ENCODE results near the gene ABCG1.

ABCG1 gene

DNA sequence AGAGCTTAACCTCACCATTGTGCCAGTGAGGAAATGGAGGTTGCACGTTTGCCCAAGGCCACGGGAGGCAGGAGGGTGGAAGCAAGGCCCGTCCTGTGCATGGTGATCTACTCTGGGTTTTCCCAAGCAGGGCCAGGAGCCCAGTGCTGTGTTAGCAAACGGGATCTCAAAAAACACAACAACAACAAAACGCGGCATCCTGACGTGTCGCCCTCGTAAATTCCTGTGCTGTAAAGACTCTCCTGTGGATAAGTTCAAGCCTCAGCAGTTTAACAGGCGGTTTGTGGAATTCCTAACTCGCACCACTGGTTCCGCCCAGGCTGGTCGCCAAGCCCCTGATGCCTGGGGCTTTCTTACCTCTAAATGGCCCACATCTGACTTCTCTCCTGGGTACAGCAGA, 57.1 kb downstream of the ABCG1 start:
- in situ Hi-C loops (cut with HindIII; ENCODE audit: low sequenced_read_pairs) = no loop called here
- no peak overlapping the region for H3K4me3 ChIP-seq (ENCODE audit: low read depth, low read length)
- TF ChIP-seq, protein P1, sequence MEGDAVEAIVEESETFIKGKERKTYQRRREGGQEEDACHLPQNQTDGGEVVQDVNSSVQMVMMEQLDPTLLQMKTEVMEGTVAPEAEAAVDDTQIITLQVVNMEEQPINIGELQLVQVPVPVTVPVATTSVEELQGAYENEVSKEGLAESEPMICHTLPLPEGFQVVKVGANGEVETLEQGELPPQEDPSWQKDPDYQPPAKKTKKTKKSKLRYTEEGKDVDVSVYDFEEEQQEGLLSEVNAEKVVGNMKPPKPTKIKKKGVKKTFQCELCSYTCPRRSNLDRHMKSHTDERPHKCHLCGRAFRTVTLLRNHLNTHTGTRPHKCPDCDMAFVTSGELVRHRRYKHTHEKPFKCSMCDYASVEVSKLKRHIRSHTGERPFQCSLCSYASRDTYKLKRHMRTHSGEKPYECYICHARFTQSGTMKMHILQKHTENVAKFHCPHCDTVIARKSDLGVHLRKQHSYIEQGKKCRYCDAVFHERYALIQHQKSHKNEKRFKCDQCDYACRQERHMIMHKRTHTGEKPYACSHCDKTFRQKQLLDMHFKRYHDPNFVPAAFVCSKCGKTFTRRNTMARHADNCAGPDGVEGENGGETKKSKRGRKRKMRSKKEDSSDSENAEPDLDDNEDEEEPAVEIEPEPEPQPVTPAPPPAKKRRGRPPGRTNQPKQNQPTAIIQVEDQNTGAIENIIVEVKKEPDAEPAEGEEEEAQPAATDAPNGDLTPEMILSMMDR (IDR thresholded peaks at IDR 0.05; ENCODE audit: low read depth, low read length) = no peak
- DNase-seq (ENCODE audit: low read depth, low spot score) = no peak

DNA sequence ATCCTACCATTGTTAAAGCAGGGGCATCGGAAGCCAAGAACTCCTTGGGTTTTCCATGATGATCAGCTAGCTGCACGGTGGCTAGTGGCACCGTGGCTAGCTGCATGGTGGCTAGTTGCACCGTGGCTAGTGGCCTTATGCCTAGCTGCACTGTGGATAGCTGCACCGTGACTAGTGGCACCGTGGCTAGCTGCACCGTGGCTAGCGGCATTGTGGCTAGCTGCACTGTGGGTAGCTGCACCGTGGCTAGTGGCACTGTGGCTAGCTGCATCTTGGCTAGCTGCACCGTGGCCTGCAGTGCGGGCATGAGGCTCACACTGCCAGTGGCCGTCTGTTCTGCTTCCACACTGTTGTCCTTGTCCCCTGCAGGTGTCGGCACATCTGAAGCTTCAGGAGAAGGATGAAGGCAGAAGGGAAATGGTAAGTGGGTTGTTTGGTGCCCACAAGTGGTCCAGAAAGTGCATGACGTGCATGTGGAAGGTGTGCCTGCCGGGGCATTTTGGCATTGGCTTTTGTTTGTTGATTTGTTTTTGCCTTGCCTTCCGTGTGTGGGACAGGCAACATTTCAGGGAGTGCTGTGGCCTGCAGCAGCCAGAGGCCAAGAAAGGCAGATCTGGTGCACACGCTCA, 57.7 kb downstream of the ABCG1 start:
- TF ChIP-seq, protein P1 (IDR thresholded peaks at IDR 0.05; ENCODE audit: low read depth, low read length) = peak; percentile 5
- in situ Hi-C loops (cut with HindIII; ENCODE audit: low sequenced_read_pairs) = no loop called here
- H3K4me3 ChIP-seq (ENCODE audit: low read depth, low read length) = no peak overlapping the region
- no peak for DNase-seq (ENCODE audit: low read depth, low spot score)

DNA sequence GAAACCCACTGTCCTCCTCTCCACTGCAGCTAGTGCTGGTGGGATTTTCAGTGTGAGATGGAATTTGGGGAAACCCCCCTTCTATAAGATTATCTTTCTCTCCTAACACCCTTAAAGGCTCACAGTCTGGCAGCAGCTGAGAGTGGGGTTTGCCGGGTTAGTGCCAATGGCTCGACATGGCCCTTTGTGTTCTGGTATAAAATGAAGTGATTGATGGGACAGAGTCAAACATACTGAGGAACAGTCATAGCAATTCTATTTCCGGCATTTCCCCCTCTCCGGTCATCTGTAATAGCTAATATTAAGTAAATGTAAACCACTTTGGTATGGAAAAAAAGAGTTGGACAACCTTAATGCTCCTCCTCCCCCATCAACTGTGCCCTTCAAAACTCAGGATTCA, 58.7 kb downstream of the ABCG1 start:
- in situ Hi-C loops (cut with HindIII; ENCODE audit: low sequenced_read_pairs) = no loop called here
- TF ChIP-seq, protein P1 (IDR thresholded peaks at IDR 0.05; ENCODE audit: low read depth, low read length) = no peak
- peak; percentile 17 for DNase-seq (ENCODE audit: low read depth, low spot score)
- H3K4me3 ChIP-seq (ENCODE audit: low read depth, low read length) = no peak overlapping the region

DNA sequence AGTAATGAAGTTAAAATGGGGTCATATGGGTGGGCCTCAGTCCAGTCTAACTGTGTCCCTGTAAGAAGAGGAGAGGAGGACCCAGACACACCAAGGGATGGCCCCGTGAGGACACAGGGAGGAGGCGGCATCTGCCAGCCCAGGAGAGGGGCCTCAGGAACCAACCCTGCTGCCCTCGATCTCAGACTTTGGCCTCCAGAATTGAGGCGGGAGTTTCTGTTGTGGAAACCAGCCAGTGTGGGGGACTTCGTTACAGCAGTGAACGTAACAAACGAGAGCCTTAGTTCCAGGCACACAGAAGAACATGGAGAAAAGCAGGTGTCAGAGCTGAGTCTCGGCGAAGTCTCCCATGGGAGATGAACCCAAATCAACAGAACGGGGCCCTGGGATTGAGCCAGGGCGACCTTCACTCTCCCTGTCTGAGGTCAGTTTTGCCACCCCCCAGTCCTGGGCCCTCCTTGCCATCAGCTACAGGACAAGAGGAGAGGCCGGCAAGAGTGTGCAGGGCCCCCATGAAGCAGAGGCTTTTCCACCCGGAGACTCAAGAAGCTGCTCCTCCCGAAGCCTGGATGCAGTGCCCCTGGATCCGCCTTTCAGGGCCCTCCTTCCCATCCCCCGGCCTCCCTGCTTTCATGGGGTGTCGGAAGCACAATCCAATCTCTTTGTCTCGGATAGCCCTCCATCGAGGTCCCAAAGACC, 59.7 kb downstream of the ABCG1 start:
- in situ Hi-C loops (cut with HindIII; ENCODE audit: low sequenced_read_pairs) = no loop called here
- TF ChIP-seq, protein P1 (IDR thresholded peaks at IDR 0.05; ENCODE audit: low read depth, low read length) = no peak
- DNase-seq (ENCODE audit: low read depth, low spot score) = no peak
- H3K4me3 ChIP-seq (ENCODE audit: low read depth, low read length) = no peak overlapping the region

DNA sequence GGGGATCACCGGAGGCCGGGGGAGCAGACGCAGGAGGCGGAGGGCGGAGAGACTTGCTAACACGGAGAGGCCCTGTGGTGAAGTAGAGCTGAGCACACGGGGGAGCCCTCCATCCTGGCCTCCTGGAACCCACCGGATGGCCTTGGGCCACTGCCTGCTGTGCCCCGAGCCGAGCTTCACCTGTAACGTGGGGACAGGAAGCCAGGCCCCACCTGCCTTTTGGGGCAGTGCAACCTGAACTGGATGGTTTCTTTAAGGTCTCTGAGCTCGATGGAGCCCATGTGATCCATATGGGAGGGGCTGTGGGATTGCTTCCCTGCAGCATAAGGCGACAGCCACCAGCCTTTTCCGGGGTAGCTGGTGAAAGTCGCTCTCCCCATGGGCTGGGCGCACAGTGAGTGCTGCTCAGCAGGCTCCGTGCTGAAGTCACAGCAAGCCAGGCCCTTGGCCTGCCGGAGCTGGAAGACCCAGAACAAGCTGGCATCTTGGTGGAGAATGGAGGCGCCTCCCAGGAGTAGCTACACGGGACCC, 60.5 kb downstream of the ABCG1 start:
- no peak for DNase-seq (ENCODE audit: low read depth, low spot score)
- in situ Hi-C loops (cut with HindIII; ENCODE audit: low sequenced_read_pairs) = no loop called here
- H3K4me3 ChIP-seq (ENCODE audit: low read depth, low read length) = no peak overlapping the region
- TF ChIP-seq, protein P1 (IDR thresholded peaks at IDR 0.05; ENCODE audit: low read depth, low read length) = no peak

DNA sequence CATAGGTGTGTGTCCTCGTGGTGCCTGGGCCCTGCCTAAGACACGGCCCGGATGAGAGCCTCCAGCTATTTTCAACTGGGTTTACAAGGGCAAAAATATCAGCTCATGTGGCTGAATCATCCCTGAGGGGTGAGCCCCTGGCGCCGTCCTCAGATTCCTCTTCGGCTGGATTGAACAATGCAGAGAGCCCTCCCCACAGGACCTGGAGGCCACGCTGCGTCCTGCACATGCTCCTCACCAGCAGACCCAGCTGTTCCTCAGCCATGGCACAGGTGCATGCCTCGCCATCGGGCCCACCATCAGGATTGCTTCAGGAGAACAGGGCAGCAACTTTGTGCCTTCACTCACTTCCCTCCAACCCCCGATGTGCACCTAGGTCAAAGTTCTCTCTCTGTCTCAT, 60.9 kb downstream of the ABCG1 start:
- H3K4me3 ChIP-seq (ENCODE audit: low read depth, low read length) = no peak overlapping the region
- DNase-seq (ENCODE audit: low read depth, low spot score) = no peak
- TF ChIP-seq, protein P1 (IDR thresholded peaks at IDR 0.05; ENCODE audit: low read depth, low read length) = no peak
- in situ Hi-C loops (cut with HindIII; ENCODE audit: low sequenced_read_pairs) = no loop called here
